ENCODE measurements around the gene CAD.

DNA sequence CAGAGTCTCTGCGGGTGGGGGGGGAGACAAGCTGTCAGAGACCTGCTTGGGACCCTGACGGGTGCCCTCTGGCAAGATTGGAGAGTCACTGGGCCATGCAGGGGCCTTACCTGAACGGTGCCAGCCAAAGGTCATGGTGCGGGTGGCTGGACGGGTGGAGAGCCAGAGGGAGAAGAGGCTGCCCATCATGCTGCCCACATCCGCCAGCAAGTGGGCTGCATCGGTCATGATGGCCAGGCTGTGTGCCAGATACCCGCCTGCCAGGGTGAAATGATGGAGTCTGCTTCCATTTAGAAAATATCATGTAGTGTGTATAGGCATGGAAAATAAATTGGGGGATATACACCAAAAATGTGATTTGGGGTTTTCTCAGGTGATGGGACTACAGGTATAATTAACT lies 40.9 kb downstream of the CAD start:
- TF ChIP-seq POLR2A (IDR thresholded peaks at IDR 0.05) = no peak
- TF ChIP-seq, protein P1, sequence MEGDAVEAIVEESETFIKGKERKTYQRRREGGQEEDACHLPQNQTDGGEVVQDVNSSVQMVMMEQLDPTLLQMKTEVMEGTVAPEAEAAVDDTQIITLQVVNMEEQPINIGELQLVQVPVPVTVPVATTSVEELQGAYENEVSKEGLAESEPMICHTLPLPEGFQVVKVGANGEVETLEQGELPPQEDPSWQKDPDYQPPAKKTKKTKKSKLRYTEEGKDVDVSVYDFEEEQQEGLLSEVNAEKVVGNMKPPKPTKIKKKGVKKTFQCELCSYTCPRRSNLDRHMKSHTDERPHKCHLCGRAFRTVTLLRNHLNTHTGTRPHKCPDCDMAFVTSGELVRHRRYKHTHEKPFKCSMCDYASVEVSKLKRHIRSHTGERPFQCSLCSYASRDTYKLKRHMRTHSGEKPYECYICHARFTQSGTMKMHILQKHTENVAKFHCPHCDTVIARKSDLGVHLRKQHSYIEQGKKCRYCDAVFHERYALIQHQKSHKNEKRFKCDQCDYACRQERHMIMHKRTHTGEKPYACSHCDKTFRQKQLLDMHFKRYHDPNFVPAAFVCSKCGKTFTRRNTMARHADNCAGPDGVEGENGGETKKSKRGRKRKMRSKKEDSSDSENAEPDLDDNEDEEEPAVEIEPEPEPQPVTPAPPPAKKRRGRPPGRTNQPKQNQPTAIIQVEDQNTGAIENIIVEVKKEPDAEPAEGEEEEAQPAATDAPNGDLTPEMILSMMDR (IDR thresholded peaks at IDR 0.05) = no peak

Data from stomach (tissue), 4 donors.